Fibroblast of skin of left biceps (primary cell): ENCODE measurements around the gene C1QTNF12.

Experiments used
- DNase-seq, 2 experiments: peaks; one replicate each; pipeline ENCODE4 v3.0.0-alpha.2; 2013; ENCODE audit warnings: low read depth in 2 of 2

Gene C1QTNF12

GRCh38 chr1:1213345-1214265 lies 32.9 kb downstream of the C1QTNF12 start, which contains the start of gene TNFRSF4:
TSS of gene TNFRSF4 (minus strand) at chr1:1214153. CDS start at chr1:1214127, 26 bp downstream.
- no peak for DNase-seq

GRCh38 chr1:1212780-1213344 lies 33.7 kb downstream of the C1QTNF12 start:
- DNase-seq: no peak

GRCh38 chr1:1211541-1212441 lies 34.7 kb downstream of the C1QTNF12 start:
- no peak for DNase-seq

GRCh38 chr1:1210726-1211540 lies 35.6 kb downstream of the C1QTNF12 start:
- DNase-seq: no peak

GRCh38 chr1:1208713-1209433 lies 37.6 kb downstream of the C1QTNF12 start:
- DNase-seq: no peak

GRCh38 chr1:1207571-1207892 lies 39.0 kb downstream of the C1QTNF12 start:
- DNase-seq: no peak

- no peak for DNase-seq
These were observed 39.5 kb downstream of the C1QTNF12 start for GRCh38 chr1:1206966-1207531.

- DNase-seq: no peak
These were observed 40.1 kb downstream of the C1QTNF12 start, which contains the start of gene TNFRSF18 for GRCh38 chr1:1206376-1206965. TSS of gene TNFRSF18 (minus strand) at chr1:1206592. CDS start at chr1:1206571, 21 bp downstream.

- no peak for DNase-seq
These were observed 40.6 kb downstream of the C1QTNF12 start for GRCh38 chr1:1205769-1206375.

GRCh38 chr1:1204998-1205768 lies 41.3 kb downstream of the C1QTNF12 start:
- no peak for DNase-seq

- no peak for DNase-seq
These were observed 42.0 kb downstream of the C1QTNF12 start for GRCh38 chr1:1204425-1204920.

GRCh38 chr1:1203561-1204424 lies 42.7 kb downstream of the C1QTNF12 start:
- DNase-seq: no peak

GRCh38 chr1:1202831-1203560 lies 43.5 kb downstream of the C1QTNF12 start:
- no peak for DNase-seq

GRCh38 chr1:1200876-1201810 lies 45.4 kb downstream of the C1QTNF12 start:
- DNase-seq: no peak
